ENCODE results near the gene ASIP. TPM values are rescaled to one million over a fixed set of nuclear protein-coding genes. Genes with fewer than 3 reads are reported as not detected.

Gene ASIP
- total and polyA plus RNA-seq, 2 of the 13 experiments (the other 11 are each of a cell fraction or from before 2014, with no cell fraction given): not detected

DNA sequence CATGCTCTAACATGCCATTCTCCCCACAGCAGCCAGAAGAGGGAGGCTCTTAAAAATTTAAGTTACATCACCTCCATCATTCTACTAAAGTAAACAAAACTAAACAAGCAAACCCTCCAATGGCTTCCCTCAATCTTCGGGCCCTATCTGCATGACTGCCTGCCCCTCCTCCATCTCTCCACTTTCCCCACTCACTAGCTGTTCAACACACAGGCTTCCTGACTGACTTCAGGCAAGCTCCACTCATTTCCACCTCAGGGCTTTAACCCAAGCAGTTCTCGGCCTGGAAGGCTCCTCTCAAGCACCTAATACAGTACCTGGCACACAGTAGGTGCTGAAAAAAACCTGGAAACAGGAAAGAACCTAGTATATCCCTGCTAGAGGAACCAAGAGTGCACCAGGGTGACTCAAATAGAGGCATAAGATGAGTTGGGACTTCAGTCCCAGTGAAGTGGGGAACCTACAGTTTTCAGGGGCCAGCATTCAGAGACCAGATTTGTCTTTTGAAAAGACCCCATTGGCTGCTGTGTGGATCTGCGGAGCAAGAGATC is 59.1 kb downstream of the ASIP start (continued):
- no peak for TF ChIP-seq NCOA1 (CRISPR knock-in tag; IDR thresholded peaks at IDR 0.05)
- TF ChIP-seq, protein P1, sequence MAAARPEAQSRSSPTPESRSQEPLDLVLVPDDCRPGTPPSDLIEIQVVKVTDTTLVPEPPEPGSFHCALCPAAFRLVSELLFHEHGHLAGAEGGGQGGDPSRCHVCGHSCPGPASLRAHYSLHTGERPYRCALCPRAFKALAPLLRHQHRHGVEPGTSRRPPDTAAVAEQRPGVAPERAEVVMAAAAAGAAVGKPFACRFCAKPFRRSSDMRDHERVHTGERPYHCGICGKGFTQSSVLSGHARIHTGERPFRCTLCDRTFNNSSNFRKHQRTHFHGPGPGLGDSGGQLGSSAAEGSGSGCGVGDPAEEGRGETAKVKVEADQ (CRISPR knock-in tag; IDR thresholded peaks at IDR 0.05; ENCODE audit: borderline replicate concordance): no peak
- no peak for TF ChIP-seq FOSL1 (CRISPR knock-in tag; IDR thresholded peaks at IDR 0.05; ENCODE audit: borderline replicate concordance)
- no peak for TF ChIP-seq GTF2F1 (IDR thresholded peaks at IDR 0.05; ENCODE audit: low read length)
- TF ChIP-seq, protein P2, sequence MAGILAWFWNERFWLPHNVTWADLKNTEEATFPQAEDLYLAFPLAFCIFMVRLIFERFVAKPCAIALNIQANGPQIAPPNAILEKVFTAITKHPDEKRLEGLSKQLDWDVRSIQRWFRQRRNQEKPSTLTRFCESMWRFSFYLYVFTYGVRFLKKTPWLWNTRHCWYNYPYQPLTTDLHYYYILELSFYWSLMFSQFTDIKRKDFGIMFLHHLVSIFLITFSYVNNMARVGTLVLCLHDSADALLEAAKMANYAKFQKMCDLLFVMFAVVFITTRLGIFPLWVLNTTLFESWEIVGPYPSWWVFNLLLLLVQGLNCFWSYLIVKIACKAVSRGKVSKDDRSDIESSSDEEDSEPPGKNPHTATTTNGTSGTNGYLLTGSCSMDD (CRISPR knock-in tag; IDR thresholded peaks at IDR 0.05): no peak
- TF ChIP-seq ZNF431 (CRISPR knock-in tag; IDR thresholded peaks at IDR 0.05; ENCODE audit: borderline replicate concordance, low read depth): no peak
- TF ChIP-seq KDM5A (IDR thresholded peaks at IDR 0.05; ENCODE audit: borderline replicate concordance, low read length): no peak
- no peak for TF ChIP-seq ELF4 (CRISPR knock-in tag; IDR thresholded peaks at IDR 0.05; ENCODE audit: borderline replicate concordance)
- TF ChIP-seq, protein P3, sequence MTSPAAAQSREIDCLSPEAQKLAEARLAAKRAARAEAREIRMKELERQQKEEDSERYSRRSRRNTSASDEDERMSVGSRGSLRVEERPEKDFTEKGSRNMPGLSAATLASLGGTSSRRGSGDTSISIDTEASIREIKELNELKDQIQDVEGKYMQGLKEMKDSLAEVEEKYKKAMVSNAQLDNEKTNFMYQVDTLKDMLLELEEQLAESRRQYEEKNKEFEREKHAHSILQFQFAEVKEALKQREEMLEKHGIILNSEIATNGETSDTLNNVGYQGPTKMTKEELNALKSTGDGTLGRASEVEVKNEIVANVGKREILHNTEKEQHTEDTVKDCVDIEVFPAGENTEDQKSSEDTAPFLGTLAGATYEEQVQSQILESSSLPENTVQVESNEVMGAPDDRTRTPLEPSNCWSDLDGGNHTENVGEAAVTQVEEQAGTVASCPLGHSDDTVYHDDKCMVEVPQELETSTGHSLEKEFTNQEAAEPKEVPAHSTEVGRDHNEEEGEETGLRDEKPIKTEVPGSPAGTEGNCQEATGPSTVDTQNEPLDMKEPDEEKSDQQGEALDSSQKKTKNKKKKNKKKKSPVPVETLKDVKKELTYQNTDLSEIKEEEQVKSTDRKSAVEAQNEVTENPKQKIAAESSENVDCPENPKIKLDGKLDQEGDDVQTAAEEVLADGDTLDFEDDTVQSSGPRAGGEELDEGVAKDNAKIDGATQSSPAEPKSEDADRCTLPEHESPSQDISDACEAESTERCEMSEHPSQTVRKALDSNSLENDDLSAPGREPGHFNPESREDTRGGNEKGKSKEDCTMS (CRISPR knock-in tag; conservative IDR thresholded peaks at IDR 0.05): no peak
- no peak for TF ChIP-seq ZNF282 (IDR thresholded peaks at IDR 0.05; ENCODE audit: partially characterized antibody)
- TF ChIP-seq, protein P4, sequence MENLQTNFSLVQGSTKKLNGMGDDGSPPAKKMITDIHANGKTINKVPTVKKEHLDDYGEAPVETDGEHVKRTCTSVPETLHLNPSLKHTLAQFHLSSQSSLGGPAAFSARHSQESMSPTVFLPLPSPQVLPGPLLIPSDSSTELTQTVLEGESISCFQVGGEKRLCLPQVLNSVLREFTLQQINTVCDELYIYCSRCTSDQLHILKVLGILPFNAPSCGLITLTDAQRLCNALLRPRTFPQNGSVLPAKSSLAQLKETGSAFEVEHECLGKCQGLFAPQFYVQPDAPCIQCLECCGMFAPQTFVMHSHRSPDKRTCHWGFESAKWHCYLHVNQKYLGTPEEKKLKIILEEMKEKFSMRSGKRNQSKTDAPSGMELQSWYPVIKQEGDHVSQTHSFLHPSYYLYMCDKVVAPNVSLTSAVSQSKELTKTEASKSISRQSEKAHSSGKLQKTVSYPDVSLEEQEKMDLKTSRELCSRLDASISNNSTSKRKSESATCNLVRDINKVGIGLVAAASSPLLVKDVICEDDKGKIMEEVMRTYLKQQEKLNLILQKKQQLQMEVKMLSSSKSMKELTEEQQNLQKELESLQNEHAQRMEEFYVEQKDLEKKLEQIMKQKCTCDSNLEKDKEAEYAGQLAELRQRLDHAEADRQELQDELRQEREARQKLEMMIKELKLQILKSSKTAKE (CRISPR knock-in tag; IDR thresholded peaks at IDR 0.05; ENCODE audit: borderline replicate concordance): no peak; the same call in 1 of the 2 replicates
- TF ChIP-seq, protein P5, sequence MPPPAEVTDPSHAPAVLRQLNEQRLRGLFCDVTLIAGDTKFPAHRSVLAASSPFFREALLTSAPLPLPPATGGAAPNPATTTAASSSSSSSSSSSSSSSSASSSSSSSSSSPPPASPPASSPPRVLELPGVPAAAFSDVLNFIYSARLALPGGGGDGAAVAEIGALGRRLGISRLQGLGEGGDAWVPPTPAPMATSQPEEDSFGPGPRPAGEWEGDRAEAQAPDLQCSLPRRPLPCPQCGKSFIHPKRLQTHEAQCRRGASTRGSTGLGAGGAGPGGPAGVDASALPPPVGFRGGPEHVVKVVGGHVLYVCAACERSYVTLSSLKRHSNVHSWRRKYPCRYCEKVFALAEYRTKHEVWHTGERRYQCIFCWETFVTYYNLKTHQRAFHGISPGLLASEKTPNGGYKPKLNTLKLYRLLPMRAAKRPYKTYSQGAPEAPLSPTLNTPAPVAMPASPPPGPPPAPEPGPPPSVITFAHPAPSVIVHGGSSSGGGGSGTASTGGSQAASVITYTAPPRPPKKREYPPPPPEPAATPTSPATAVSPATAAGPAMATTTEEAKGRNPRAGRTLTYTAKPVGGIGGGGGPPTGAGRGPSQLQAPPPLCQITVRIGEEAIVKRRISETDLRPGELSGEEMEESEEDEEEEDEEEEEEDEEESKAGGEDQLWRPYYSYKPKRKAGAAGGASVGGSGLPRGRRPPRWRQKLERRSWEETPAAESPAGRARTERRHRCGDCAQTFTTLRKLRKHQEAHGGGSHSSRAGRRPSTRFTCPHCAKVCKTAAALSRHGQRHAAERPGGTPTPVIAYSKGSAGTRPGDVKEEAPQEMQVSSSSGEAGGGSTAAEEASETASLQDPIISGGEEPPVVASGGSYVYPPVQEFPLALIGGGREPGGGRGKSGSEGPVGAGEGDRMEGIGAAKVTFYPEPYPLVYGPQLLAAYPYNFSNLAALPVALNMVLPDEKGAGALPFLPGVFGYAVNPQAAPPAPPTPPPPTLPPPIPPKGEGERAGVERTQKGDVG (CRISPR knock-in tag; IDR thresholded peaks at IDR 0.05; ENCODE audit: borderline replicate concordance): no peak; the same call in 1 of the 2 replicates
- TF ChIP-seq RBM22 (optimal IDR thresholded peaks at IDR 0.05; ENCODE audit: low read length): no peak
- no peak for TF ChIP-seq RFXAP (CRISPR knock-in tag; IDR thresholded peaks at IDR 0.05; ENCODE audit: borderline replicate concordance)
- TF ChIP-seq IRX3 (CRISPR knock-in tag; IDR thresholded peaks at IDR 0.05; ENCODE audit: borderline replicate concordance, low read depth): no peak
- TF ChIP-seq ZNF335 (CRISPR knock-in tag; IDR thresholded peaks at IDR 0.05): no peak
- no peak for TF ChIP-seq ELF3 (CRISPR knock-in tag; IDR thresholded peaks at IDR 0.05)

Measured in HepG2 (cell line).